Measurements from ENCODE around the gene CCDC81.
A peak's percentile ranks its signal among the peaks of the same experiment; 100 is the strongest.

DNA sequence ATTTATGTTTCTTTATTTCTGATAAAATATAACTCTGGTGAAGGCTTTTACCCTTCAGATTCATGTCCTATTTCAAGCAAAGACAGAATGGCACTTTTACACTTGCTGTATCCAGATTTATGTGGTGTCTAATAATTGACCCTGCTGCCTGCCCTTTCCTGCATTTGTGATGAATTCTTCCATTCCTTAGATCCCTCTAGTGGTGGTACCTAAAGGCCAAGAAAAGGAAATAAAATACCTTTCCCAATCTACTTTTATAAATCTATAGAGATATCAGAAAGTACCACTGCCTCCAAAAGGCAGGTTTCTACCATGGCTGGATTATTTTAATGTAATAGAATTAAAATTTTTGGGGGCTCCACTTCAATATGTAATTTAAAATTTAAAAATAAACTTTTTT lies 34.2 kb downstream of the CCDC81 start:
- TF ChIP-seq, protein P1, sequence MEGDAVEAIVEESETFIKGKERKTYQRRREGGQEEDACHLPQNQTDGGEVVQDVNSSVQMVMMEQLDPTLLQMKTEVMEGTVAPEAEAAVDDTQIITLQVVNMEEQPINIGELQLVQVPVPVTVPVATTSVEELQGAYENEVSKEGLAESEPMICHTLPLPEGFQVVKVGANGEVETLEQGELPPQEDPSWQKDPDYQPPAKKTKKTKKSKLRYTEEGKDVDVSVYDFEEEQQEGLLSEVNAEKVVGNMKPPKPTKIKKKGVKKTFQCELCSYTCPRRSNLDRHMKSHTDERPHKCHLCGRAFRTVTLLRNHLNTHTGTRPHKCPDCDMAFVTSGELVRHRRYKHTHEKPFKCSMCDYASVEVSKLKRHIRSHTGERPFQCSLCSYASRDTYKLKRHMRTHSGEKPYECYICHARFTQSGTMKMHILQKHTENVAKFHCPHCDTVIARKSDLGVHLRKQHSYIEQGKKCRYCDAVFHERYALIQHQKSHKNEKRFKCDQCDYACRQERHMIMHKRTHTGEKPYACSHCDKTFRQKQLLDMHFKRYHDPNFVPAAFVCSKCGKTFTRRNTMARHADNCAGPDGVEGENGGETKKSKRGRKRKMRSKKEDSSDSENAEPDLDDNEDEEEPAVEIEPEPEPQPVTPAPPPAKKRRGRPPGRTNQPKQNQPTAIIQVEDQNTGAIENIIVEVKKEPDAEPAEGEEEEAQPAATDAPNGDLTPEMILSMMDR (optimal IDR thresholded peaks at IDR 0.05 in 1 of 3, IDR thresholded peaks at IDR 0.05 in 1 of 3, conservative IDR thresholded peaks at IDR 0.05 in 1 of 3; ENCODE audit: extremely low read depth in 1 of 3, insufficient read depth in 2 of 3, low read length in 3 of 3): peak in 2 of 3 experiments; percentile 19 to 22
- no peak for TF ChIP-seq EZH2 (IDR thresholded peaks at IDR 0.05; ENCODE audit: low read length)
